Adrenal gland (tissue), 12 donors: ENCODE data around the gene SERAC1. TPM values are rescaled to one million over a fixed set of nuclear protein-coding genes. Genes with fewer than 3 reads are reported as not detected.

Source experiments
- DNase-seq, 7 donors: peaks; one replicate each; pipeline ENCODE4 v3.0.0-alpha.2; 2019 to 2020
- H3K27ac ChIP-seq, 5 donors: fragments of 200-600 bp; sonication (generic) in 4 of 5; 1 replicate in 3 of 5; 2 replicates in 2 of 5; pipeline versions ENCODE4 v1.5.1 to v1.8.0; 2016 to 2020; ENCODE audit warnings: mild to moderate bottlenecking in 1 of 5
- H3K27me3 ChIP-seq: fragments of 200-600 bp; 2 replicates; pipeline ENCODE4 v1.8.0; 2021
- H3K36me3 ChIP-seq, 2 donors: fragments of 200-600 bp; replicated peaks in 1 of 2; 1 replicate in 1 of 2; 2 replicates in 1 of 2; pipeline versions ENCODE4 v1.5.1 to v1.8.0; 2018 to 2022
- H3K4me1 ChIP-seq, 2 donors: fragments of 200-600 bp; replicated peaks in 1 of 2; 1 replicate in 1 of 2; 2 replicates in 1 of 2; pipeline versions ENCODE4 v1.5.1 to v1.8.0; 2018 to 2021
- H3K4me3 ChIP-seq, 4 donors: fragments of 200-600 bp; sonication (generic) in 3 of 4; one replicate each; pipeline ENCODE4 v1.5.1; 2016 to 2018
- H3K9me3 ChIP-seq, 3 donors: fragments of 200-600 bp; sonication (generic) in 1 of 3; replicated peaks in 1 of 3; 1 replicate in 2 of 3; 2 replicates in 1 of 3; pipeline versions ENCODE4 v1.5.1 to v1.8.0; 2016 to 2021
- CTCF ChIP-seq, 6 experiments: fragments of 450-650 bp in 4 of 6; fragments of 200-600 bp in 2 of 6; sonication (generic) in 1 of 6; IDR thresholded peaks; 1 replicate in 5 of 6; 2 replicates in 1 of 6; pipeline versions ENCODE4 v1.5.1 to v1.8.0; 2016 to 2021; ENCODE audit warnings: antibody characterized with exemption in 6 of 6, mild to moderate bottlenecking in 2 of 6, moderate library complexity in 1 of 6
- POLR2A ChIP-seq, 2 donors: fragments of 450-650 bp; IDR thresholded peaks; one replicate each; pipeline ENCODE4 v1.6.1; 2017; ENCODE audit warnings: antibody characterized with exemption in 2 of 2, mild to moderate bottlenecking in 2 of 2, moderate library complexity in 1 of 2
- WGBS, 4 donors: extraction: QIAGEN DNeasy Blood & Tissue Kit in 2 of 4; methylation state at CpG; one replicate each; pipeline versions ENCODE4 v1.1.5 to v1.1.7; 2013 to 2017; 5-methylcytosine and 5-hydroxymethylcytosine counted together
- intact Hi-C, 2 donors: fragments of 100-400 bp; cut with DNase I; formaldehyde crosslinking; loops; one replicate each; pipeline versions ENCODE4 v1.14.1 to v1.15.0; 2022 to 2023
- polyA plus RNA-seq, 3 donors: library from polyadenylated mRNA; stranded (reverse); fragments of 200-250 nt in 2 of 3; fragments of 350-450 nt in 1 of 3; fragmentation: Illumina TruSeq in 1 of 3; extraction: RNeasy Lipid Tissue Mini Kit (QIAGEN cat#74804) in 1 of 3; gene quantifications; one replicate each; pipeline ENCODE4 v1.2.3, GENCODE V29; 2013 to 2014
- total RNA-seq, 9 donors: library from RNA; depleted of rRNA in 4 of 9; stranded (reverse); fragments of >200 nt in 4 of 9; fragments of 120-200 nt in 1 of 9; fragmentation: NEBNext Ultra II Directional in 1 of 9; extraction: Animal tissue kit (Norgen Biotek cat#: 25700) in 1 of 9; gene quantifications; one replicate each; pipeline versions ENCODE4 v1.1.0 to v1.2.4, GENCODE V29; 2013 to 2023
- donor health status: healthy with polysubstance abuse.
- donor health status: Bipolar disorder and iron deficiency.
- donor health status: DM: yes; HTN: yes; CAD: no.
- donor health status: DM: no; HTN: no; CAD: no.
- donor health status: DM: no; HTN: no; CAD: no.
- donor health status: DM: yes; HTN: yes; CAD: no.

SERAC1 gene
- total and polyA plus RNA-seq, 12 donors = 5.0 to 20.0 (median 17.1) TPM

GRCh38 chr6:158110986-158111385, 57.1 kb downstream of the SERAC1 start:
- DNase-seq = no peak
- WGBS, 4 donors = 93 to 96% (median 96%) methylated on average over 5 of the region's 5 CpGs
- Histone ChIP-seq H3K36me3 (peaks cover 0 to 23% of the 10 kb centered on the region in 2 donors), H3K9me3 (no peaks in the 10 kb centered on the region), H3K4me1 (no peaks in the 10 kb centered on the region), H3K27me3 (no peaks in the 10 kb centered on the region), H3K27ac (no peak overlapping the region), H3K4me3 (no peak overlapping the region)
- intact Hi-C loops = no loop called here
- TF ChIP-seq POLR2A (IDR thresholded peaks at IDR 0.05) (no peak), CTCF (IDR thresholded peaks at IDR 0.05) (no peak)

GRCh38 chr6:158109748-158110147, 58.3 kb downstream of the SERAC1 start:
- no peak overlapping the region for H3K27ac ChIP-seq
- H3K9me3 ChIP-seq = no peaks in the 10 kb centered on the region
- intact Hi-C loops = no loop called here
- peaks cover 0 to 23% of the 10 kb centered on the region in 2 donors for H3K36me3 ChIP-seq
- no peak overlapping the region for H3K4me3 ChIP-seq
- TF ChIP-seq CTCF (IDR thresholded peaks at IDR 0.05) (no peak), POLR2A (IDR thresholded peaks at IDR 0.05) (no peak)
- no peaks in the 10 kb centered on the region for H3K4me1 ChIP-seq
- no peaks in the 10 kb centered on the region for H3K27me3 ChIP-seq
- WGBS, 4 donors = 66 to 97% (median 93%) methylated on average over 2 of the region's 2 CpGs
- no peak for DNase-seq

GRCh38 chr6:158104696-158105095, 63.4 kb downstream of the SERAC1 start:
- no peak overlapping the region for H3K4me3 ChIP-seq
- no peak for DNase-seq
- no peak overlapping the region for H3K27ac ChIP-seq
- H3K9me3 ChIP-seq = no peaks in the 10 kb centered on the region
- H3K4me1 ChIP-seq = no peaks in the 10 kb centered on the region
- H3K36me3 ChIP-seq = peaks cover 0 to 6% of the 10 kb centered on the region in 2 donors
- H3K27me3 ChIP-seq = no peaks in the 10 kb centered on the region
- TF ChIP-seq CTCF (IDR thresholded peaks at IDR 0.05) (no peak), POLR2A (IDR thresholded peaks at IDR 0.05) (no peak)
- WGBS, 4 donors = 71 to 77% (median 72%) methylated on average over 2 of the region's 2 CpGs
- intact Hi-C loops = no loop called here

- no peaks in the 10 kb centered on the region for H3K4me1 ChIP-seq
- no peak overlapping the region for H3K4me3 ChIP-seq
- H3K9me3 ChIP-seq = no peaks in the 10 kb centered on the region
- TF ChIP-seq POLR2A (IDR thresholded peaks at IDR 0.05) (no peak), CTCF (IDR thresholded peaks at IDR 0.05) (no peak)
- DNase-seq = no peak
- intact Hi-C loops = no loop called here
- WGBS, 4 donors = 88 to 92% (median 90%) methylated on average over 4 of the region's 4 CpGs
- H3K36me3 ChIP-seq = no peaks in the 10 kb centered on the region
- no peaks in the 10 kb centered on the region for H3K27me3 ChIP-seq
- no peak overlapping the region for H3K27ac ChIP-seq
Observed at GRCh38 chr6:158103228-158103627, 64.8 kb downstream of the SERAC1 start.
